Measurements from ENCODE around the gene FRA10AC1. TPM values are rescaled to one million over a fixed set of nuclear protein-coding genes. Genes with fewer than 3 reads are reported as not detected.

The FRA10AC1 gene
- total and polyA plus RNA-seq, 2 experiments from 2014 or later, result 7.6 to 17.0 TPM

DNA sequence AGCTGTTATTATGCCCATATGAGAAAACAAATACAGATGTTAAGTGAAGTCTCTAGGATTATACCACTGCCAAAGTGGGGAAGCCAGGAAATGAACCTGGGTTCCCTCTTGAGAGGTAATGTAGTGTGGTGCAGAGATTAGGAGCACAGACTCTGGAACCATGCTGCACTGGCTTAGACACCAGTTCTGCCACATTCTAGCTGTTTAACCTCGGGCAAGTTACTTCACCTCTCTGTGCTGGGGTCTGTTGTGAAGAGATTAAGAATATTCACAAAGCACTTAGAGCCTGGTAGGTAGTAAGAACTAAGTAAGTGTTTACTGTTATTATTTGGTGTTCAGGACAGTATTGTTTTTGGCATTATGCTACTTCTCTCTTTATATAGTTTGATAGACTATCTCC is 48.2 kb downstream of the FRA10AC1 start:
- DNase-seq, result no peak
- H3F3A ChIP-seq (ENCODE audit: insufficient read depth), result no peaks in the 10 kb centered on the region
- H3K9me2 ChIP-seq (ENCODE audit: insufficient read depth), result no peaks in the 10 kb centered on the region
- no peak overlapping the region for H3K4me2 ChIP-seq (ENCODE audit: unreplicated experiment)
- no peaks in the 10 kb centered on the region for H3K36me3 ChIP-seq (ENCODE audit: low read depth)
- no peak overlapping the region for H2AFZ ChIP-seq
- H3K9ac ChIP-seq, result no peak overlapping the region
- H3K27ac ChIP-seq, result no peak overlapping the region
- 35 to 60% methylated on average over 1 of the region's 1 CpG for WGBS, 2 experiments (ENCODE audit: low coverage in 1 of 2, low lambda C conversion rate in 2 of 2, missing lambda C conversion rate in 2 of 2)
- TF ChIP-seq EZH2phosphoT487 (IDR thresholded peaks at IDR 0.05; ENCODE audit: insufficient read depth, low read depth), result no peak
- no peaks in the 10 kb centered on the region for H3K27me3 ChIP-seq (replicated peaks; ENCODE audit: insufficient read depth)
- no peaks in the 10 kb centered on the region for H4K20me1 ChIP-seq (ENCODE audit: insufficient read depth)
- H3K9me3 ChIP-seq (ENCODE audit: low read depth), result no peaks in the 10 kb centered on the region
- H3K4me1 ChIP-seq (ENCODE audit: insufficient read depth), result peaks cover 7% of the 10 kb centered on the region; the same call in 1 of the 2 replicates
- H3K4me3 ChIP-seq, result no peak overlapping the region
- no peaks in the 10 kb centered on the region for H3K79me2 ChIP-seq (ENCODE audit: insufficient read depth)
- in situ Hi-C loops (cut with MboI), result no loop called here

DNA sequence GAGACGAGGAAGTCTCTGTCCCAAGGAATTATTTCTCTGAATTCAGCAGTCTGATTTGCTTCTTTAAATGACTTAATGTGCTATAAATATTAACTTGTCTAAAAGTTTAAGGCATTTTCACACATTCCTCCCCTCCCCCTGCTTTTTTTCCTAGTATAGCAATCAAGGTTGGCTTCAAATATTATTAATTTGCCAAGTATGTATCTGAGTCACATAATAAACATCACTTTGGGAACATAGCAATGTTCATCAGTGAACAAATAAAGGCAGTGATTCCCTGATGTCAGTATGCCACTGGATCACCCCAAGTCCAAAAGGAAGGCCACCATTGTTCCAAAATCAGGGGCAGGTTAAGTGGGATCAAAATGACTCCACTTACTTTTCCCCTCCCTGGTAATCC is 49.5 kb downstream of the FRA10AC1 start:
- Histone ChIP-seq H3K9me3 (ENCODE audit: low read depth) (no peaks in the 10 kb centered on the region), H3K9me2 (ENCODE audit: insufficient read depth) (no peaks in the 10 kb centered on the region), H2AFZ (no peak overlapping the region), H4K20me1 (ENCODE audit: insufficient read depth) (no peaks in the 10 kb centered on the region), H3K4me1 (ENCODE audit: insufficient read depth) (peaks cover 7% of the 10 kb centered on the region; the same call in 1 of the 2 replicates), H3K4me2 (ENCODE audit: unreplicated experiment) (no peak overlapping the region), H3F3A (ENCODE audit: insufficient read depth) (no peaks in the 10 kb centered on the region), H3K79me2 (ENCODE audit: insufficient read depth) (no peaks in the 10 kb centered on the region), H3K36me3 (ENCODE audit: low read depth) (no peaks in the 10 kb centered on the region), H3K27ac (no peak overlapping the region), H3K27me3 (replicated peaks; ENCODE audit: insufficient read depth) (no peaks in the 10 kb centered on the region), H3K9ac (no peak overlapping the region), H3K4me3 (no peak overlapping the region)
- peak; percentile 45 for DNase-seq
- no peak for TF ChIP-seq EZH2 (IDR thresholded peaks at IDR 0.05; ENCODE audit: insufficient read depth, poor library complexity, severe bottlenecking)
- no peak for TF ChIP-seq EZH2phosphoT487 (IDR thresholded peaks at IDR 0.05; ENCODE audit: insufficient read depth, low read depth)
- 8 to 20% methylated on average over 1 of the region's 1 CpG for WGBS, 2 experiments (ENCODE audit: low coverage in 1 of 2, low lambda C conversion rate in 2 of 2, missing lambda C conversion rate in 2 of 2)
- in situ Hi-C loops (cut with MboI), result no loop called here

DNA sequence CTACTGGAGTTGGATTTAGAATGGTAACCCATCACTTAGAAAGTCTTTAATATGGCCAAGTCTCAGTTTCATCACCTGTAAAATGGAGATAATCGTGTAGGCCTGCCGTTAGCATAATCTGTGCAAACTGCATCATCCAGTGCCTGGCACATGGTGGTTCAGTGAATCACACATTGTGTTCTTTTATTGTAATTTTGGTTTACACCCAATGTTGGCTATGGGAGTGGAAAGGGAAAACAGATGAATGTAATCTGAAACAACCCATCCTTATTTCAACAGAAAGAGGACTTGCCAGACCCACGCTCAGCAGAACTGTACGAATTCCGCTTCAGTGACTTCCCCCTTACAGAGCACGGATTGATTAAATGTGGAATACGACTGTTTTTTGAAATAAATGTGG is 62.6 kb downstream of the FRA10AC1 start:
- H3K9ac ChIP-seq, result no peak overlapping the region
- H3K4me2 ChIP-seq (ENCODE audit: unreplicated experiment), result no peak overlapping the region
- H3K4me3 ChIP-seq, result no peak overlapping the region
- H3K79me2 ChIP-seq (ENCODE audit: insufficient read depth), result no peaks in the 10 kb centered on the region
- no peaks in the 10 kb centered on the region for H3F3A ChIP-seq (ENCODE audit: insufficient read depth)
- H3K27me3 ChIP-seq (replicated peaks; ENCODE audit: insufficient read depth), result peaks cover 6% of the 10 kb centered on the region; the same call in 1 of the 2 replicates
- DNase-seq, result peak; percentile 23
- no peaks in the 10 kb centered on the region for H3K9me3 ChIP-seq (ENCODE audit: low read depth)
- H2AFZ ChIP-seq, result no peak overlapping the region
- H4K20me1 ChIP-seq (ENCODE audit: insufficient read depth), result no peaks in the 10 kb centered on the region
- WGBS, 2 experiments (ENCODE audit: low coverage in 1 of 2, low lambda C conversion rate in 2 of 2, missing lambda C conversion rate in 2 of 2), result 3 to 5% methylated on average over 7 of the region's 7 CpGs
- H3K36me3 ChIP-seq (ENCODE audit: low read depth), result no peaks in the 10 kb centered on the region
- in situ Hi-C loops (cut with MboI), result no loop called here
- TF ChIP-seq EZH2phosphoT487 (IDR thresholded peaks at IDR 0.05; ENCODE audit: insufficient read depth, low read depth), result no peak
- no peak for TF ChIP-seq EZH2 (IDR thresholded peaks at IDR 0.05; ENCODE audit: insufficient read depth, poor library complexity, severe bottlenecking)
- H3K4me1 ChIP-seq (ENCODE audit: insufficient read depth), result no peaks in the 10 kb centered on the region
- no peaks in the 10 kb centered on the region for H3K9me2 ChIP-seq (ENCODE audit: insufficient read depth)
- no peak overlapping the region for H3K27ac ChIP-seq

DNA sequence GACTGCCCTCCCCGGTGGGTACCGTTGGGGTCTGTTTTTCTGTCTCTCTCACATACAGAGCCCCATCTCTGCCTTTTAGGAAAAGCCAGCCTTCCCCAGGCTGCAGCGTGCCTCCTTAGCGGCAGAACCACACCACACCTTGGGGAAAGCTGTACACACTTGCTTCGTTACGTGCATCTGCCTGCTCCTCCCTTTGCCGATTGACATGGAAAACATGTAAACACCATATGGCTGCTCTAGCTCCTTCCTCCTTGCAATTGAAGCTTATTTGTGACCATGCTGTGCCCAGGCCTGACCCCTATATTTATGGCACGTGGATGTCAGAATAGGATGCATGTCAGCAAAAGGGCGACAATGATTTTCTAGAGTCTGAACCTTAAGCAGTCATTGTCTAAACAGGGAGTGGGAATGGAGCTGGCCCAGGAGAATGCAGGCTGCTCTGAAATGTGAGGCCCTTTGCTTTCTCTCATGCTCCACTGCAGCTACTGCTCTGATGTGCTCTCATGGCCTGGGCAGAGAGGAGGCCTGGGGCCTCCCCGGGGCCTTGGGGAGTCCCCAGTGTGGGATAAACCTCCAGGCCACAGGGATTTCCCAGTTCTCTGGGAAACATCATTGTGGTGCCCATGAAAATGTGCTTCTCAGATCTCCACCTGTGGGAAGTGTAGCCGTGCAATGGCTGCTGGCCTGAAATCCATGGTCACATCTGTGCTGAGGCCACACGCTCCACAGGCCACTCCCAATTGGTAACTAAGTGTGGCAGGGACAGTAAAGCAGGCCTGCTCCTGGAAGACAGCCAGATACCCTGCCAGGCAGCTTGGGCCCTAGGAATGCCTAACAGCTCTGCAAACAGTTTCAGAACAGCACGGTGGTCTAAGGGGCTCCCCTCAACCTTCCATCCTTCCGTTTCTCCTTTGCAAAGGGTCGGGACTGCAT is 71.5 kb downstream of the FRA10AC1 start:
- no peak overlapping the region for H3K27ac ChIP-seq
- H4K20me1 ChIP-seq (ENCODE audit: insufficient read depth), result no peaks in the 10 kb centered on the region
- DNase-seq, result no peak
- H3F3A ChIP-seq (ENCODE audit: insufficient read depth), result no peaks in the 10 kb centered on the region
- in situ Hi-C loops (cut with MboI), result no loop called here
- H3K9me3 ChIP-seq (ENCODE audit: low read depth), result no peaks in the 10 kb centered on the region
- H3K4me2 ChIP-seq (ENCODE audit: unreplicated experiment), result no peak overlapping the region
- 62 to 65% methylated on average over 15 of the region's 15 CpGs for WGBS, 2 experiments (ENCODE audit: low coverage in 1 of 2, low lambda C conversion rate in 2 of 2, missing lambda C conversion rate in 2 of 2)
- H3K36me3 ChIP-seq (ENCODE audit: low read depth), result no peaks in the 10 kb centered on the region
- H2AFZ ChIP-seq, result no peak overlapping the region
- no peaks in the 10 kb centered on the region for H3K79me2 ChIP-seq (ENCODE audit: insufficient read depth)
- H3K4me1 ChIP-seq (ENCODE audit: insufficient read depth), result no peaks in the 10 kb centered on the region
- peaks cover 12% of the 10 kb centered on the region for H3K27me3 ChIP-seq (replicated peaks; ENCODE audit: insufficient read depth)
- no peak overlapping the region for H3K9ac ChIP-seq
- no peak for TF ChIP-seq EZH2 (IDR thresholded peaks at IDR 0.05; ENCODE audit: insufficient read depth, poor library complexity, severe bottlenecking)
- no peak for TF ChIP-seq EZH2phosphoT487 (IDR thresholded peaks at IDR 0.05; ENCODE audit: insufficient read depth, low read depth)
- no peak overlapping the region for H3K4me3 ChIP-seq
- no peaks in the 10 kb centered on the region for H3K9me2 ChIP-seq (ENCODE audit: insufficient read depth)

Measured in GM23248 (cell line).